Fibroblast of mammary gland (primary cell): ENCODE results near the gene GRK4.

Experiments
- DNase-seq: peaks from one replicate; pipeline ENCODE4 v3.0.0-alpha.2; 2010; ENCODE audit warnings: low read depth
- H3K4me3 ChIP-seq: 2 replicates; pipeline ENCODE4 v1.5.1; 2011; ENCODE audit warnings: low read depth, mild to moderate bottlenecking, low read length, moderate library complexity; ENCODE audit not compliant: control insufficient read depth
- CTCF ChIP-seq: conservative IDR thresholded peaks from 2 replicates; pipeline ENCODE4 v1.5.1; 2011; ENCODE audit warnings: low read depth, low read length, inconsistent platforms; ENCODE audit not compliant: control insufficient read depth, insufficient read depth

GRK4 gene

GRCh38 chr4:2927696-2928075 is 35.7 kb upstream of the GRK4 start:
- no peak for DNase-seq
- H3K4me3 ChIP-seq = no peak overlapping the region
- no peak for TF ChIP-seq CTCF

GRCh38 chr4:2928242-2929176 is 34.9 kb upstream of the GRK4 start:
- H3K4me3 ChIP-seq = no peak overlapping the region
- TF ChIP-seq CTCF = no peak
- no peak for DNase-seq

GRCh38 chr4:2929469-2929868 is 33.9 kb upstream of the GRK4 start:
- no peak for DNase-seq
- TF ChIP-seq CTCF = no peak
- H3K4me3 ChIP-seq = no peak overlapping the region

- no peak for TF ChIP-seq CTCF
- H3K4me3 ChIP-seq = no peak overlapping the region
- no peak for DNase-seq
Measured at GRCh38 chr4:2930135-2930757, 33.1 kb upstream of the GRK4 start.

GRCh38 chr4:2930758-2931511 is 32.4 kb upstream of the GRK4 start:
- TF ChIP-seq CTCF = no peak
- H3K4me3 ChIP-seq = no peak overlapping the region
- no peak for DNase-seq

GRCh38 chr4:2931512-2932301 is 31.7 kb upstream of the GRK4 start:
- TF ChIP-seq CTCF = no peak
- DNase-seq = no peak
- H3K4me3 ChIP-seq = no peak overlapping the region
